Renal cortical epithelial cell (primary cell): Measurements from ENCODE around the gene YAP1. TPM values are rescaled to one million over a fixed set of nuclear protein-coding genes. Genes with fewer than 3 reads are reported as not detected.
A peak's percentile ranks its signal among the peaks of the same experiment; 100 is the strongest.

Experiments used
- DNase-seq: peaks from one replicate; pipeline ENCODE4 v3.0.0-alpha.2; 2011; ENCODE audit warnings: low read depth
- total RNA-seq: library from RNA; depleted of rRNA; stranded (reverse); fragments of >200 nt; gene quantifications from 2 replicates; pipeline ENCODE4 v1.2.3, GENCODE V29; 2014

The YAP1 gene
- total RNA-seq, 1 donor from 2014 or later, result 219 TPM

GRCh38 chr11:102276362-102276761 lies 166.1 kb downstream of the YAP1 start:
- peak; percentile 42 for DNase-seq

- DNase-seq, result peak; percentile 76
Observed at GRCh38 chr11:102276783-102277182, 166.5 kb downstream of the YAP1 start.

- peak; percentile 69 for DNase-seq
Observed at GRCh38 chr11:102279641-102280170, 169.5 kb downstream of the YAP1 start.

- DNase-seq, result no peak
Observed at GRCh38 chr11:102280245-102280833, 170.1 kb downstream of the YAP1 start.

Other genes with a start within 250 kb of the YAP1 start
- 0.52 and 3.8 TPM in 2 replicates for gene CEP126, start 195.4 kb upstream of the YAP1 start, total RNA-seq
- gene ANGPTL5, start 193.9 kb upstream of the YAP1 start, total RNA-seq, result not detected in 2 replicates
- gene CFAP300, start 63.0 kb upstream of the YAP1 start, total RNA-seq, result 2.6 and 11.9 TPM in 2 replicates
- 69.9 and 130 TPM in 2 replicates for gene BIRC3, start 207.0 kb downstream of the YAP1 start, total RNA-seq
- 125 and 146 TPM in 2 replicates for gene BIRC2, start 236.8 kb downstream of the YAP1 start, total RNA-seq